NCI-H510A (cell line): ENCODE data around the gene NRN1L.

Source experiments
- DNase-seq: peaks from one replicate; lab custom pipeline; 2025; lab: John Stamatoyannopoulos, UW

Gene NRN1L

GRCh38 chr16:67935402-67936123 is 50.9 kb downstream of the NRN1L start:
- peak; percentile 96 for DNase-seq
